A549 treated with dexamethasone at 1 μM for 4 hours (cell line): ENCODE data around the gene NUFIP2. TPM values are rescaled to one million over a fixed set of nuclear protein-coding genes. Genes with fewer than 3 reads are reported as not detected.

Experiments used
- total RNA-seq: library from RNA; stranded (reverse); fragments of 200-300 nt; extraction: Qiagen RNA extraction; gene quantifications from 5 replicates; pipeline ENCODE4 v1.2.3, GENCODE V29; 2022

Gene NUFIP2
- total RNA-seq: 38.1 to 97.3 TPM (median 78.8 TPM) in 5 replicates

DNA sequence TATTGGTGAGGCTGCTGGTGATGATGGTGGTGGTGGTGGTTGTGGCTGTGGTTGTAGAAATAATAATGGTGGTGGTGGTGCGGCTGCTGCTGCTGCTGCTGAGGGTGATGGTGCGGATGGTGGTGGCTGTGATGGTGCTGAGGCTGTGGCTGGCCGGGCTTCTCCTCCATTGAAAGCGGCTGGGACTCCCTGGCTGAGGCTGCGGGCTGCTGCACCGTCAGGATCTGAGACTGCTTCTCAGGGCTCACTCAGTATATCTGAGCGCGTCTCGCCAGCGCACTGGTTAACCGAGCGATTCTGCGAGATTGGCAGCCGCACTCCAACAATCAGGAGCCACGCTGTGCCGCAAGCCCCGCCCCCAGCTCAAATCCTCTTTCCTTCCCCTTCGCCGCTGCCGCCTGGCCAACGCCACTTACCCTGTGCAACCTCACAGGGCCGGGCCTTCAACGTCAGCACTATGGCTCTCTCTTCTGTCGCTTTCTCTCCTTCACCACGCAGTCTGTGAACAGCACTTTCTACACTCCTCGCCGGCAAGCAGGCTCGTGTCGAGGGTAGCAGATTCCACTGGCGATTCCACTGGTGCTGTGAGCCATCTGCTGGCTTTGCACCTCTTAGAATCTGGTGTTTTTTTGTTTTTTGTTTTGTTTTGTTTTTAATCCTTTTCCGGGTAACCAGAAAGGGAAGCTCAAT, at the start of gene NUFIP2:
TSS of gene NUFIP2 (minus strand) at position 259 of the 690 bp plus-strand sequence. CDS start at position 170, 89 bp downstream.

DNA sequence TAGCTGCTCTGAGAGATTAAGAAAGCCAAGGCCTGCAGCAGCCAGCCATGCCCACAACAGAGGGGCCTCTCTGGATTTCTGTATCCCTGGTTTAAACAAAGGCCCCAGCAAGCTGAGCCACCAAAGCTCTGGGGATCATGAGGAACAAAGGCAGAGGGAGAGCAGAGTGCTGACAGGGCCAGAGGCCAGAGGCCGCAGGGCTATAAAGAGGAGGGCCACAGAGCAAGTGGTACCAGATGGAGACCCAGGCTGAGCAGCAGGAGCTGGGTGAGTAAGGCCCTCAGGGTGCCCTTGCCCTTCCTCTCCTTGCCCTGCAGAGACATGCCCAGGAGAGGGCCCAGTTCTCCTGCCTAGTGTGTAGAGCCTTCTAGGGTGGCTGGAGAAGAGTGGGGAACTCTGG, 47.3 kb downstream of the NUFIP2 start, which contains the start of gene CRYBA1:
TSS of gene CRYBA1 (plus strand) at position 232 of the 400 bp plus-strand sequence. CDS start at position 237, 5 bp downstream.

Other genes with a start within 250 kb of the NUFIP2 start
- 14.6 to 29.1 TPM (median 24.1 TPM) in 5 replicates for gene MYO18A, start 113.8 kb downstream of the NUFIP2 start, total RNA-seq
- not detected in 5 replicates for gene CRYBA1, start 47.3 kb downstream of the NUFIP2 start, total RNA-seq
- 17.1 to 32.5 TPM (median 28.3 TPM) in 5 replicates for gene TAOK1, start 96.2 kb upstream of the NUFIP2 start, total RNA-seq